ENCODE data around the gene B3GALT5.
"Not testable (repeated sequence)": the region's sequence is repeated elsewhere in the genome, so short reads cannot be mapped to it uniquely, and the experiment has no call there.

DNA sequence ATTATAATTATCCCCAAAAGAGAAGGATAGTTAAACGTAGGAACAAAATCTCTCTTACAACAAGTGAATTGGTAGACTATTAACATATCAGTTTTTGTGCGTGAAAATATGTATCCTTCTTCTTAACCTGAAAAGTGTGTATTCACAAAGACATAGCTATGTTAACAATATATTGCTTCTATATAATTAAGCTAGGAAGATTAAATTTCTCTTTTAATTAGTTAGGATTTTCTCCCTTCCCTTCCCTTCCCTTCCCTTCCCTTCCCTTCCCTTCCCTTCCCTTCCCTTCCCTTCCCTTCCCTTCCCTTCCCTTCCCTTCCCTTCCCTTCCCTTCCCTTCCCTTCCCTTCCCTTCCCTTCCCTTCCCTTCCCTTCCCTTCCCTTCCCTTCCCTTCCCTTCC lies 29.2 kb upstream of the B3GALT5 start:
- TF ChIP-seq, protein P1, sequence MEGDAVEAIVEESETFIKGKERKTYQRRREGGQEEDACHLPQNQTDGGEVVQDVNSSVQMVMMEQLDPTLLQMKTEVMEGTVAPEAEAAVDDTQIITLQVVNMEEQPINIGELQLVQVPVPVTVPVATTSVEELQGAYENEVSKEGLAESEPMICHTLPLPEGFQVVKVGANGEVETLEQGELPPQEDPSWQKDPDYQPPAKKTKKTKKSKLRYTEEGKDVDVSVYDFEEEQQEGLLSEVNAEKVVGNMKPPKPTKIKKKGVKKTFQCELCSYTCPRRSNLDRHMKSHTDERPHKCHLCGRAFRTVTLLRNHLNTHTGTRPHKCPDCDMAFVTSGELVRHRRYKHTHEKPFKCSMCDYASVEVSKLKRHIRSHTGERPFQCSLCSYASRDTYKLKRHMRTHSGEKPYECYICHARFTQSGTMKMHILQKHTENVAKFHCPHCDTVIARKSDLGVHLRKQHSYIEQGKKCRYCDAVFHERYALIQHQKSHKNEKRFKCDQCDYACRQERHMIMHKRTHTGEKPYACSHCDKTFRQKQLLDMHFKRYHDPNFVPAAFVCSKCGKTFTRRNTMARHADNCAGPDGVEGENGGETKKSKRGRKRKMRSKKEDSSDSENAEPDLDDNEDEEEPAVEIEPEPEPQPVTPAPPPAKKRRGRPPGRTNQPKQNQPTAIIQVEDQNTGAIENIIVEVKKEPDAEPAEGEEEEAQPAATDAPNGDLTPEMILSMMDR (IDR thresholded peaks at IDR 0.05) = not testable (repeated sequence)
- not testable (repeated sequence) for TF ChIP-seq POLR2A (IDR thresholded peaks at IDR 0.05)

Data from adrenal gland (tissue), 5 donors.